GM21619 (cell line): ENCODE data around the gene RAD51B.

Experiments used
- ATAC-seq: cut with Tn5 transposase; IDR thresholded peaks from one replicate; pipeline ENCODE4 v1.9.1; 2021; ENCODE audit not compliant: unreplicated experiment

Gene RAD51B

DNA sequence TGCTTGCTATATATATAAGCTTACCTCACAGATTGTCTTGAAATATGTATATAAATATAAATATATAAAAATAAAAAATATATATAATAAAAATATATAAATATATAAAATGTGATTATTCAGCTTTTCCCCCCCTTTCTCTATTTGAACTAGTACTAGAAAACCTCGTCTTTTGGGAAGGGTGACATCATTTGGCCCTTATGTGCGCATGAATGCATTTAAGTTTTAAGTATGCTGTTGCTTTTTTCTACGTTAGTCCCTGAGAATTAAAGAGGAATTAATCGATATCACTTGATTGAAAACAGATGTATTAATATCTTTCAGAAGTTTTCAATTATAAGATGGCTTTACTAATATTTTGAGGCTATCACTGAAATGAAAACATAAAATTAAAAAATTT, 69.9 kb downstream of the RAD51B start:
- ATAC-seq = no peak

DNA sequence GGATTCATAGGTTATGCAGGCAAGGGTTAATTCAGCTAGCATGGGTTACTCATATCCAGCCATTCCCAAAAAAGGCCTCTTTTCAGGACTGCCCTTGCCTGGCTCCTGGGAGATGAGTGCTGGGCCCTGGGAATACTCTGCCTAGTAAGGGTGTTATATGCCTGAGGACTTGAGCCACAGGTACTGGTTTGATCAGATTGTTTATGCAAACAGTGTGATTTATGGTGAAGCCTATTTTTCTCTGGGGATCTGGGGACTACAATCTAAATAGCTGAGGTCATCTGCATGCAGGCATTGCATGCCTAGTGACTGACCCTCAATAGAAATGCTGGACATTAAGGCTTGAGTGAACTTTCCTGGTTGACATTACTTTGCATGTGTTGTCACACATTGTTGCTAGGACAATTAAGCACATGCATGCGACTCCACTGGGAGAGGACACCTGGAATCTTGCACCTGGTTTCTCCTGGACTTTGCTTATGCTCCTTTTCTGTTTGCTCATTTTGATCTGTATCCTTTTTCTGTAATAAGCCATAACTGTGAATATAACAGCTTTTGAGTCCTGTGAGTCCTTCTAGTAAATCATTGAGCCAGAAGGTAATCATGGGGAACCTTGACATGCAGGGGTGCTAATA, 73.0 kb downstream of the RAD51B start:
- no peak for ATAC-seq

DNA sequence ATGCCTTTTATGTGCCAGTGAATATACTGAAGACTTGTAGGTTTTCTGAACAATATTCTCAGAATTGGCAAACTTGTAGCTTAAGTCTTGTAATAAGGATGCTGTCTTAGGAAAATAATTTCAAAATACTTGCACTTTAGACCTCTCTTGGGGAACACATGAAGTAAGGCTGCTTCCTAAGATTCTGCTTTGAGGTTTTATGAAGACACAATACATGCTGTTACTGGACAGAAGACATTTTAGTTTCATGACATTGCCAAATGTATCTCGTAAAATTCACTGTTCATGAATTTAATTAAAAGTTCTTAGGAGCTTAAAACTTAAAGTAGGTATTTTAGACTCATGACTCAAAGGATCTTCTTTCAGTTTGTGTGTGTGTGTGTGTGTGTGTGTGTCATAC, 80.7 kb downstream of the RAD51B start:
- no peak for ATAC-seq

DNA sequence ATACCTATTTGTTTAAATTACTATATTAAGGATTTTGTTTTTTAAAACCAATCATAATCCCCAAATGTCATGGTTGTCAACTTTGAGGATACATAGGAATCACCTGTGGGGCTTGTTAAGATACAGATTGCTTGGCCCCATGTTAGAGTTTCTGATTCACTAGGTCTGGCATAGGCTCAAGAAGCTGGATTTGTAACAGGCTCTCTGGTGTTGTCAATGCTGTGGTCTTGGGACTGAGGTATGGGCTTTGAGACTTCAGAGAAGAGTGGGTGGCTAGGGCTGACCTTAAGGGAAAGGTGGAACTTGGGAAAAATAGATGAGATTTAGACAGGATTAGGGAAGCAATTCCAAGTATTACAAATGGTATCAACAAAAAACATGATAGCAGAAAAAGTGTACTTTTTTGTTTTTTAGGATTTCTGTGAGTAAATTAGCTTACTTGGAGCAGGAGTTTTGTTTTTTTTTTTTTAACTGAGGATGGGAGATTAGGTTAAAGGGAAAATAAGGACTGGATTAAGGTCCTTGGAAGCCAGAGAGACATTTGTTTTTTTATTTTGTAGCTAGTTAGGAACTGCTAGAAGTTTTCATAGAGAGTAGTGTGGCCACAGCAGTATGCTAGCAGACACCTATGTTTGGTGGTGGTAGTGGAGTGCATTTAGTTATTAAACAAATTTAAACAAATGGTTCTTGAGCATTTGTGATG, 88.6 kb downstream of the RAD51B start:
- no peak for ATAC-seq

DNA sequence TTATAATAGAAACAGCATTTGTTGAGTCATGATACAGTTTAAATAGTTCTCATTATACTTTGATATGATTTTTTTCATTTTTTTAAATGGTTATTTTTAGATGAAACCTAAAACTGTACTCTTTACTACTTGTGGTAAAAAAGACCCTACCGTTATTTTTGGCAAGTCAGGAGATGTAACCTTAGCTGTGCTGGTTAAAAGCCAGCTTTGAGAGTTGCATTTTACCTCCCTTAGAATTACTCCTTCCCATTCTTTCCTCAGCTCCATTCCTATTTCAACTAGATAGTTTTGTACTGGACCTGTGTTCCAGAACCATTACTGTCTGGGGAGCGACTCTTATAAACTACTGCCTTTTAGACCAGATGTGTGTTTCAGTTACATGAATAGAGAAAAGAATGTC, 92.0 kb downstream of the RAD51B start:
- ATAC-seq = no peak

DNA sequence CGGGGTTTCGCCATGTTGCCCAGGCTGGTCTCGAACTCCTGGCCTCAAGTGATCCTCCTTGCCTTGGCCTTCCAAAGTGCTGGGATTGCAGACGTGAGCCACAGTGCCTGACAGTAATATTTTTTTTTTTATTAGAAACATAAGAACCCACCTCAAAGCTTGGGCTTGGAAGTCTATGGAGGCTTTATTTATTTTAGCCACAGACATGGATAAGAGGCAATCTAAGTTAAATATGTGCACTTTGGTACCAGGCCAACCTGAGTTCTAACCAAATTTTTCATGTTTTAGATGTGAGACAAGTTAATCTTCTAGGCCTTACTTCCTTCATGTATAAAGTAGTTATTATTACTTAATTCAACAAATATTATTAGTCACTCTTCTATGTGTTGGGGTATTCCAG, 96.9 kb downstream of the RAD51B start:
- ATAC-seq = no peak

DNA sequence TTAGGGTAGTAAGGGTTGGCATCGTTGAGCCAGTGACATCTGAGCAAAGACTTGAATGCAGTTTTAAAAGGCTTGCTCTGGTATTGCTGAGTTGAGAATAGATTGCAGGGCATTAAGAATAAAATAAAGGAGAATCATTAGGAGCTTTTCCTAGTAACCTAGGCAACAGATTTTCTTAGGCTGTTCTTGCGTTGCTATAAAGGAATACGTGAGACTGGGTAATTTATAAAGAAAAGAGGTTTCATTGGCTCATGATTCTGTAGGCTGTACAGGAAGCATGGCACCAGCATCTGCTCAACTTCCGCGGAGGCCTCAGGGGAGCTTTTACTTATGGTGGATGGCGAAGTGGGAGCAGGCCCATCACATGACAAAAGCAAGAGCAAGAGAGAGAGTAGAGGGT, 97.4 kb downstream of the RAD51B start:
- no peak for ATAC-seq

DNA sequence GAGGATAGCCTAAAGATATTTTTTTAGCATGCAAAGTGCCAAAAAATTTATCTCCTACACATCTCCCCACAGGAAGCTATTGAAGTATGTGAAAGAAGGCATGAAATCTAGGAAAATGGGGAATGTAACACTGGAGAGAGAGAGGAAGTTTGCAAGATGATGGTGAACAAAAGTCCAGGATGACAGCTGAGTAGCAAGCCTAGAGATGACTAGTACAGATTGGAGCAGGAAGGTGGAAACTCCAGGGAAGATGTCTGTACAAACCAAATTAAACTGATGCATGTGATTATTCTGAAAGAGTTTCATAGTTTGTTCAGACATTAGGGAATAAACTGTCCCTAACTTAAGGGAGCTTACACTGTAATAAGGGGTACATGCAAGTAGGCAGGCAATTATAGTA, 99.3 kb downstream of the RAD51B start:
- no peak for ATAC-seq

DNA sequence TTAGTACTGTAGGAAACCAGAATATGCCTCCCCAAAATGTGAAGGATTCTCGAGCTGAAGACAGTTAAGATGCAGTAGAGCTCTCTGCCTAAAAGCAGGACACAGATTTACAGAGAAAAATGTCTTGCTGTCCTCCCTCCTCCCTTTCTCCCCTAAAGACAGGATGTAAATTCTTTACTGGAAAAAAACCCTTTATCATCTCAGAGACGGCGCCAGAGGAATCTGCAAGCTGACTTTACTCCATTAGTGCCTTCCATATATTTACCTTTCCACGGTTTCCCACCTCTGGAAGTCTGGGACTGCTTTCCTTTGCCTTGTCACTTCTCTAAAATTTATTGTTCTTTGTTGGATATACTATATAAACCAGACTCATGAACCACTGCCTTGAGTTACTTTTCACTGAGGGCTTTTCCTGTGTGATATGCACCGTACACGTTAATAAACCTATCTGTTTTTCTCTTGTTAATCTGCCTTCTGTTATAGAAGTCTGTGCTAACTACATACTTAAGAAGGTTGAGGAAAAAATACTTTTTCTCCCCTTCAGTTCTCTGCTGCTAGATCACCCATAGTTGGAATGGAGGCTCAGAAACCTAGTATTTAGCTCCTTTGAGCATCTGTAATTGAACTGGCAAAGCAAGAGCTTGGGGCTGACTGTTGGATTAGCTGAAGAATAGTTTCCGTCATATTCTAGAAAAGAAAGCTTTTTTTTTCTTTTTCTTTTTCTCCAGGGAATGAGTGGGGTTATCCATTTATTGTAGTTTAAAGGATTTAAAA, 99.9 kb downstream of the RAD51B start:
- ATAC-seq = no peak

DNA sequence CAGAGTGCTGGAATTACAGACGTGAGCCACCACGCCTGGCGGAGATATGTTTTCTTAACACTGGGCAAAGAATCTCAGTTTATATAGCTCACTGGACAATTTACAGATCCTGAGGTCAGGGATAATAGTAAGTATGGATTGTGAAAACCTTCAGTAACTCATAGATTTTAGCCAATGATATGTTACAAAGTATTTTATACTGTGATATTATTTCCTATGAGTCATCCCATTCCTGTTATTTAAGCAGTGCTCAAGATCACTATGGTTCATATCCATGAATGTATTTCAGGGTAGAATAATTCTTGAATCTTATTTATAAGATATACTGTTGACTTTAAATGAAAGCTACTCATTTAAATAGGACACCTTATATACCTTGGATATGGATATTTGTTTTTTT, 107.2 kb downstream of the RAD51B start:
- no peak for ATAC-seq

DNA sequence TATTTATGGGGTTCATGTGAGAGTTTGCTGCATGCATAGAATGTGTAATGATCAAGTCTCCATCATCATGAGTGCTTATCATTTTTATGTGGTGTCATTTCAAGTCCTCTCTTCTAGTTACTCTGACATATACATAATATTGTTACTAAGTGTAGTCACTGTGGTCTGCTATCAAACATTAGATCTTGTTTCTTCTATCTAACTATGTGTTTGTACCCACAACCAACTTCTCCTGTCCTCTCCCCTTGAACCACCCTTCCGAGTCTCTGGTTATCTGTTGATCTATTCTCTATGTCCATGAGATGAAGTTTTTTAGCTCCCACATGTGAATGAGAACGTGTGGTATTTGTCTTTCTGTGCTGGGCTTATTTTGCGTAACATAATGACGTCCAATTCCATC, 107.7 kb downstream of the RAD51B start:
- ATAC-seq = no peak

DNA sequence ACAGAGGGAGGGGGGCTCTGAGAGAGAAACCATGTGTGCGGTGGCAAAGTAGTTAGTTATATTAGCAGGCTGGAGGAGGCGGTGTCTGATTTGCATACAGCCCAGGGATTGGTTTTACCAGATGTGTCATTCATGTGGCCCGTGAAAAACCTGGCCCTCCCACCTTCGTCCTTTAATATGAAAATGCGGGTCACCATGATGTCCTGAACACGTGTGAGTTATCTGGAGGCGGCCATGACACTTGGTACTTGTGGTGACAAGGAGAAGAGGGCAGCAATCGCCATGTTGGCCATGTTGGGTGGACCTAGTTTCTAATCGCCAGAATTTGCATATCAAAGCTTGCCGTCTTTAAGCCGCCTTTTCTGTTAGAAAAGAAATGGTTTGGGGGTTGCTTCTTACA, 108.8 kb downstream of the RAD51B start:
- no peak for ATAC-seq

DNA sequence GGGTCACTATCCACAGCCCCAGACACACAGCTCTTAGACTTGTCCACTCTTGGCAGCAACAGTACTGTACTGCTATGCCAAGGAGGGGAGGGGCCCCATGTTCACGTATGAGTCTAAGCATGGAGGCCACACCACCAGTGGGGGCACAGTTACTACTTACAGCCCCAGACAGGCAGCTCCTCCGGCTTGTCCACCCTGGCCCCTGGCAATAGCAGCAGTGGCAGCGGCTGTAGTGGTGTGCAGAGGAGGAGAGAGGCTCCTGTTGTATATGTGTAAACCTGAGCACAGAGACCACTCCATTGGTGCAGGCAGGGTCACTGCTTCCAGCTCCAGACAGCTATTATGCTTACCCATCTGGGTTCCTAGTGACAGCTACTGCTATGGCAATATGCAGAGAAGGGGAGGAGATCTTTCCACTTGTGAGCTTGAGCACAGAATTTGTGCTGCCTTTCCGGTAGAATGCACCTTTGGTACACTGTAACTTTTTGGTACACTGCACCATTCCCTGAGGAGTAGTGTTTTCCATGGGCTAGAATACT, 113.2 kb downstream of the RAD51B start:
- no peak for ATAC-seq

DNA sequence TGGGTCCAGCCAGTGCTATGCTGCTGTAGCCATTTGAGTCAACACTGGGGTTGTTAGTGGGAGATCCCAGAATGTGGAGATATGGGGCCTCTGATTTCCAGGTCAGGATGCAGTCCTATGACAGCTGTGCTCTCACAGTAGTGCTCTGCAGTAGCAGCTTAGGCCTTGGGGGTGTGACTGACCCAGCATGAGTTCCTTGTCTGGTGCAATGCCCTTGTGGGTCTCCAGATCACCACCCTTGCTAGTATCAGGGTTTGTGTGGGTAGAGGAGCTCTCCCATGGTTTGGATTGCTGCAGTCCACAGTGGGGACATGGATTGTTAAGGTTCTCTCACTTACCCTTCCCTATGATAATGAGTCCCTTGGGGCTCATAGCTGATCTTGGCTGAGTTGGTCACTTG, 113.7 kb downstream of the RAD51B start:
- no peak for ATAC-seq

DNA sequence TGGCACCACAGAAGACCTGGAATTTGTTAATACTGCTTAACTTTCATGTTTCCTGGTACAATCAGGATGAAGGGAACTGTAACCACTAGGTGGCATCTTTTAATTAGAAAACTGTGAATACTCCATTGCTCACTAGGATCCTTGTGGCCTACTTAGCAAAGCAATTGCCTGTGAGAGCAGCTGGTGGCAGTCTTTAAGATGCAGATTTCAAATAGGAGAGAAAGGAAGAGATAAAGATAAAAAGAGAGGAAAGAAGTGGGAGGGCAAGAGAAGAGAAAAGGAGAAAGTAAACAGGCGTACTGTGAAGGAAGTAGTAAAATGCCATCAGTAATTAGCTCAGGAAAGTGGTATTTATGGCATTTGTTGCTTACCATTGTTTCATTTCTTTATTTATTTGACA, 114.5 kb downstream of the RAD51B start:
- ATAC-seq = no peak

DNA sequence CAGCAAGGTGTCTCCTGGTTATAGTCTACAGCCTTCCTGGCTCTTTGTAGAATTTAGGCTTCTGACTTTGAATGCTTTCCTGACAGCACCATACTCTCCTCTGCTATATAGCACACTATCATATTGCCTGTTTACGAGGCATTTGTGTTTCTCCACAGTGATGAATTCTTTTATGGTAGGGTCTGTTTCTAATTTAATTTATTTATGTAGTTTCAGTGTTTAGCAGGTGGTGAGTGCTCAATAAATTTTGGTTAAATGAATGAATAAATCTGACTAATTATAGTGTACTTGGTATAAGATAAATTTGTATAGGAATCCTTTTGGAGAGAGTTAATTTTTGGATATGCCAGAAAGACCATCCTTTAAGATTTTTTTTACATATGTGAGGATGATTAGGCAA, 115.3 kb downstream of the RAD51B start:
- ATAC-seq = no peak

DNA sequence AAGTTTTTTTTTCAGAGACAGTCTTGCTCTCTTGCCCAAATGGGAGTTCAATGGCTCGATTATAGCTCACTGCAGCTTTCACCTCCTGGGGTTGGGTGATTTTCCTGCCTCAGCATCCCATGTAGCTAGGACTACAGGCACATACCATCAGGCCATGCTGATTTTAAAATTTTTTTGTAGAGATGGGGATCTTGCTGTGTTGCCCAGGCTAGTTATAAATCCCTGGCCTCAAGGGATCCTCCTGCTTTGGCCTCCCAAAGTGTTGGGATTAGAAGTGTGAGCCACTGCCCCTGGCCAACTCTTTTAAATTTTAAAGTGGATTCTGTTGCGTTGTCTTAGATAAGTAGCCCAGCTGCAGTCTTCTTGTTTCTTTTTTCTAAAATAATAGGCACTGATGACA, 115.8 kb downstream of the RAD51B start:
- no peak for ATAC-seq

DNA sequence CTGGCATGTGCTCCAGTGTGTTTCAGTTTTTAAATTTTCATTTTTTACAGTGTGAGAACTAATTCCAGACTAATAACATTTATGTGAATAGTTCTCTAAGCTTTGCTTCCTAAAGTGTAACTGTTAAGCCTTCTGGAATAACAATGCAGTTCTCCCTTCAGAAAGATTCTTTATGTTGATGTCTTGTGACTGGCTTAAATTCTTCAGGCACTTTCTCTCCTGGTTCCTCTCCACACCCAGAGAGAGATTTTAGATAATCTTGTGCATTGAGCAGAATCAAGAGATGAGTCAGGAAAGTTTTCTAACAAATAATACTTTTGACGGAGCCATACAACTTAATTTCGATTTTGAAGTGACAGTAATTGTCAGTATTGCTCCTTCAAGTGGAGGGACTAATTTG, 118.5 kb downstream of the RAD51B start:
- no peak for ATAC-seq

DNA sequence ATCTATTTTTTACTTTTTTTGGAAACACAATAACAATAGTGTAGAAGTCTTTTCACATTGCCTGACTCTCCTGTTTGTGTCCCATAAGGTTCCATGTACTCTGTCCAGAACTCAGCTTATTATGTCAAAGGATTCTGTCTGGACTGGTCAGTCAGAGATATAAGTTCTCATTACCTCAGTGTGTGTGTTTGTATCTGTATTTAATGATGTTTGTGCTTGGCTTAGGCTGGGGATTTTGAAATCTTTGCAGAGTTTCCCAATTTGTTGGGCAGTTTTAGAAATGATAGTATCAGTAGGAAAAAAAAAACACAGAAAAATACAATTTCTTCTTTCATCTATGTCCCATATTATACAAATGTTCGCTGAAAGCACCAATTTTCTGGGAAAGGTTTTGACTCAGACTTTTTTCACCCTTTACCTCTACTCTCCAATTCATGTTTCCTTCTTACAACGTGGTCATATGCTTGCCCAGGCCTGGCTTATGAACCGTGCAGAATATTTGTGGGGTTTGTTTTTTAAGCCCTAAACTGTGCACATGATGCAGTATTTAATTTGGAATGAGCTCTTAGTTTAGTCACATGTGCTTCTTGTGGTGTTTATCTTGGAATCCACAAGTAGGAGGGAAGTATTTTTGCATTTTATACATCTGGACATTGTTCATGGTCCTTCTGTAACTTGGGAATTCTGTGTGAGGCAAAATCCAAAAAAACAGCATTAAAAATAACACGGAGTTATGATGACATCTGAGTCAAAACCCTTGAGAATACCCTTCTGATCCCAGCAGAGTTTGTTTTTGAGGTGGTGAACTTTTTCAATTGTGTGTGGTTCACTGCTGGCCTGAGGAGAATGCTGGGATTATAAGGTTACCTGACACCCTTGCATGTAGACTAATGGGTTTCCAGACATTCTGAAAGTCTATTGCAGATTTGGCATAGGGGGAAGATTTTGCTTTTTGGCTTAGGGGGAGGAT, 121.2 kb downstream of the RAD51B start:
- no peak for ATAC-seq

DNA sequence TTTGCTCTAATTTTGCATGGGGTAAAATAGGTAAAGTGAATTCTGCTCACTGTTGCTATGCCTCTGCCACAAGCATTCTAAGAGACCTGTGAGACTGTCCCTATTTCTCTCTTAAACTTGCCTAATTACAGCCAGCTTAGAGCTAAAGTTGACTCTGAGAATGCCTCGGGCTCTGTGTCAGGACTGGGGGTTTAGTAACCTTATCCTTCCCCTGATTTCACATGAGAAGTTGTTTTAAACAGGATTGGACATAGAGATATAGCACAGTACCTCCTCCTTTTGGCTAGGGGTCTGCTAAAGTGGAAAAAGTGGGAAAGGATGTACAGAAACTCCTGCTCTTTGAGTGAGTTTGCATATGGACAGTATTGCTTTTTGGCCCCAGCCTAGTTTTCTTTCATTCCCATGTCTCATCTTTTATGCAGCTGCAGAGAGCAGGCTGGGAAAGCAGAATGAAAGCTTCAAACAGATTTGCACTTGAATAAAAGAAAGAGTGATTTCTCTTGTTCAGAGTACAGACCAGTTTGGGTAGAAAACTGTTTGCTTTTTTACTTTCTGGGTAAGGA, 122.0 kb downstream of the RAD51B start:
- ATAC-seq = no peak
